ENCODE results near the gene PARK7.

The PARK7 gene

DNA sequence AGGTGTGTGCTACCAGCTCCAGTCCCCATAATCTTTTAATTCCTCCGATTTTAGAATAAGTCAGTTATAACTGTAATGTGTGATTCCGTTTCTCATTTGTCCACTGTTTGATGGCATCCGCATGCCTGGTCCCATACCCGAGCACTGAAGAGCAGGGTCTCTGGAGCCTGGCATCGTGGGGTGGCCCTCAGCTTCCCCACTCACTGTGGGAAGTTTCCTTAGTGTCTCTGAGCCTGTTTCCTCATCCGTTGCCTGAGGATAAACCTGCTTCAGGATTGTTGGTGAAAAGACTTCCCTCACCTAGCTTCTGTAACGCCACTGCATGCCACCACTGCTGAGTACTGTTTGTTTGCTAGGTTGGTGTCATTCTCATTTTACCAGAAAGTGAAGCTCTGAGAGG, 19.5 kb downstream of the PARK7 start:
- peaks cover 75% of the 10 kb centered on the region for H3K36me3 ChIP-seq (ENCODE audit: low read depth)

DNA sequence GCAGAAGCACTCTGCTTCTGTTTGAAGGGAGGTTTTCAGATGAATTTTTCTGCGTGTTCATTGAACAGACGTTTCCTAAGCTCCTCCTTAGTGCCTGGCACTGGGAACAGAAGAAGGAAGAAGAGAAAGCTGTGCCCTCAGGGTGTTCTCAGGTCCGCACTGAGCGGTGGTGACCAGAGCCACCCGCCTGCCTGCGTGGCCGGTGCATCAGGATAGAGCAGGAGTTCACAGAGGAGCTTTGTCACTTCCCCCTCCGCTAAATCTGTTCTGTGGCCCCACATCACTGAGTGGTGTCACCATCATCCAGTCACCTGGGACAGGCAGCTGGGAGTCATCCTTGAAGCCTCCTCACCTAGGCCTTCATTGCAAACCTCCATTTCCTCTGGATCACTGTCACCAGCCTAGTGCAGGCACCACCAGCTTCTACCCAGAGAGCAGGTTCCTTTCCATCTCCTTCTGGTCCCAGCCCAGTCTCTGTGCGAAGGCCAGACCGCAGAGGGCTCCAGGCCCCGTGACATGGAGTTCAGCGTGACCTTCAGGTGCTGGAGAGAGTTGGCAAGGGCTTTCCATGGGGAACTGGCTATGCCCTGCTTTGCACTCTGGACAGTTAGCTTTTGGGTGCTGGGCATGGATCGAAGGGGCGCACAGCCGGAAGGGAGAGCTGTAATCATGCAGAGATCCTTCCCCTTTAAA, 21.7 kb downstream of the PARK7 start:
- ATAC-seq (ENCODE audit: low read depth): no peak
- no peaks in the 10 kb centered on the region for H3K27me3 ChIP-seq (ENCODE audit: insufficient read depth, poor library complexity, severe bottlenecking)
- DNase-seq (ENCODE audit: low spot score): no peak
- peaks cover 55% of the 10 kb centered on the region for H3K36me3 ChIP-seq (ENCODE audit: low read depth)
- no peaks in the 10 kb centered on the region for H3K9me3 ChIP-seq (ENCODE audit: severe bottlenecking)
- TF ChIP-seq, protein P1, sequence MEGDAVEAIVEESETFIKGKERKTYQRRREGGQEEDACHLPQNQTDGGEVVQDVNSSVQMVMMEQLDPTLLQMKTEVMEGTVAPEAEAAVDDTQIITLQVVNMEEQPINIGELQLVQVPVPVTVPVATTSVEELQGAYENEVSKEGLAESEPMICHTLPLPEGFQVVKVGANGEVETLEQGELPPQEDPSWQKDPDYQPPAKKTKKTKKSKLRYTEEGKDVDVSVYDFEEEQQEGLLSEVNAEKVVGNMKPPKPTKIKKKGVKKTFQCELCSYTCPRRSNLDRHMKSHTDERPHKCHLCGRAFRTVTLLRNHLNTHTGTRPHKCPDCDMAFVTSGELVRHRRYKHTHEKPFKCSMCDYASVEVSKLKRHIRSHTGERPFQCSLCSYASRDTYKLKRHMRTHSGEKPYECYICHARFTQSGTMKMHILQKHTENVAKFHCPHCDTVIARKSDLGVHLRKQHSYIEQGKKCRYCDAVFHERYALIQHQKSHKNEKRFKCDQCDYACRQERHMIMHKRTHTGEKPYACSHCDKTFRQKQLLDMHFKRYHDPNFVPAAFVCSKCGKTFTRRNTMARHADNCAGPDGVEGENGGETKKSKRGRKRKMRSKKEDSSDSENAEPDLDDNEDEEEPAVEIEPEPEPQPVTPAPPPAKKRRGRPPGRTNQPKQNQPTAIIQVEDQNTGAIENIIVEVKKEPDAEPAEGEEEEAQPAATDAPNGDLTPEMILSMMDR (IDR thresholded peaks at IDR 0.05; ENCODE audit: poor library complexity, severe bottlenecking): no peak
- peak overlapping the region; percentile 30 for H3K27ac ChIP-seq (ENCODE audit: poor library complexity, severe bottlenecking)
- H3K4me1 ChIP-seq (ENCODE audit: insufficient read depth, poor library complexity, severe bottlenecking): peaks cover under 1% of the 10 kb centered on the region
- H3K4me3 ChIP-seq (ENCODE audit: severe bottlenecking): no peak overlapping the region

More for the DNA sequence above, 19.5 kb downstream of the PARK7 start:
- H3K27me3 ChIP-seq (ENCODE audit: insufficient read depth, poor library complexity, severe bottlenecking): no peaks in the 10 kb centered on the region
- no peaks in the 10 kb centered on the region for H3K4me1 ChIP-seq (ENCODE audit: insufficient read depth, poor library complexity, severe bottlenecking)
- no peak for ATAC-seq (ENCODE audit: low read depth)
- H3K4me3 ChIP-seq (ENCODE audit: severe bottlenecking): no peak overlapping the region
- H3K9me3 ChIP-seq (ENCODE audit: severe bottlenecking): no peaks in the 10 kb centered on the region
- no peak for DNase-seq (ENCODE audit: low spot score)
- TF ChIP-seq, protein P1 (IDR thresholded peaks at IDR 0.05; ENCODE audit: poor library complexity, severe bottlenecking): no peak
- peak overlapping the region; percentile 30 for H3K27ac ChIP-seq (ENCODE audit: poor library complexity, severe bottlenecking)

DNA sequence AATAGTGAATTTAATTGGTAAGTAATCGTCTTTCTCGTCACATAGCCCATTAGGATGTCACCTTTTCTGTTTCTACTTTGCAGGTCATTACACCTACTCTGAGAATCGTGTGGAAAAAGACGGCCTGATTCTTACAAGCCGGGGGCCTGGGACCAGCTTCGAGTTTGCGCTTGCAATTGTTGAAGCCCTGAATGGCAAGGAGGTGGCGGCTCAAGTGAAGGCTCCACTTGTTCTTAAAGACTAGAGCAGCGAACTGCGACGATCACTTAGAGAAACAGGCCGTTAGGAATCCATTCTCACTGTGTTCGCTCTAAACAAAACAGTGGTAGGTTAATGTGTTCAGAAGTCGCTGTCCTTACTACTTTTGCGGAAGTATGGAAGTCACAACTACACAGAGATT, 23.3 kb downstream of the PARK7 start:
- no peak for DNase-seq (ENCODE audit: low spot score)
- Histone ChIP-seq H3K27ac (ENCODE audit: poor library complexity, severe bottlenecking) (no peak overlapping the region), H3K27me3 (ENCODE audit: insufficient read depth, poor library complexity, severe bottlenecking) (no peaks in the 10 kb centered on the region), H3K4me3 (ENCODE audit: severe bottlenecking) (no peak overlapping the region), H3K4me1 (ENCODE audit: insufficient read depth, poor library complexity, severe bottlenecking) (peaks cover 7% of the 10 kb centered on the region), H3K9me3 (ENCODE audit: severe bottlenecking) (no peaks in the 10 kb centered on the region), H3K36me3 (ENCODE audit: low read depth) (peaks cover 40% of the 10 kb centered on the region)
- TF ChIP-seq, protein P1 (IDR thresholded peaks at IDR 0.05; ENCODE audit: poor library complexity, severe bottlenecking): no peak
- ATAC-seq (ENCODE audit: low read depth): no peak

- ATAC-seq (ENCODE audit: low read depth) (no peak), DNase-seq (ENCODE audit: low spot score) (no peak)
- H3K36me3 ChIP-seq (ENCODE audit: low read depth): peaks cover 36% of the 10 kb centered on the region
- H3K27me3 ChIP-seq (ENCODE audit: insufficient read depth, poor library complexity, severe bottlenecking): no peaks in the 10 kb centered on the region
- H3K4me3 ChIP-seq (ENCODE audit: severe bottlenecking): no peak overlapping the region
- H3K4me1 ChIP-seq (ENCODE audit: insufficient read depth, poor library complexity, severe bottlenecking): peaks cover 7% of the 10 kb centered on the region
- no peak overlapping the region for H3K27ac ChIP-seq (ENCODE audit: poor library complexity, severe bottlenecking)
- H3K9me3 ChIP-seq (ENCODE audit: severe bottlenecking): no peaks in the 10 kb centered on the region
- TF ChIP-seq, protein P1 (IDR thresholded peaks at IDR 0.05; ENCODE audit: poor library complexity, severe bottlenecking): no peak
Measured at GRCh38 chr1:7985851-7986612, 24.5 kb downstream of the PARK7 start.

- no peak overlapping the region for H3K4me3 ChIP-seq (ENCODE audit: severe bottlenecking)
- TF ChIP-seq, protein P1 (IDR thresholded peaks at IDR 0.05; ENCODE audit: poor library complexity, severe bottlenecking): no peak
- H3K27ac ChIP-seq (ENCODE audit: poor library complexity, severe bottlenecking): peak overlapping the region; percentile 72
- no peaks in the 10 kb centered on the region for H3K27me3 ChIP-seq (ENCODE audit: insufficient read depth, poor library complexity, severe bottlenecking)
- peaks cover 7% of the 10 kb centered on the region for H3K4me1 ChIP-seq (ENCODE audit: insufficient read depth, poor library complexity, severe bottlenecking)
- DNase-seq (ENCODE audit: low spot score): no peak
- H3K36me3 ChIP-seq (ENCODE audit: low read depth): peaks cover 33% of the 10 kb centered on the region
- no peaks in the 10 kb centered on the region for H3K9me3 ChIP-seq (ENCODE audit: severe bottlenecking)
- ATAC-seq (ENCODE audit: low read depth): no peak
Measured at GRCh38 chr1:7987528-7987927, 26.0 kb downstream of the PARK7 start.
